Measurements from ENCODE around the gene INPP5J. TPM values are rescaled to one million over a fixed set of nuclear protein-coding genes. Genes with fewer than 3 reads are reported as not detected.
A peak's percentile ranks its signal among the peaks of the same experiment; 100 is the strongest.
"Not testable (repeated sequence)": the region's sequence is repeated elsewhere in the genome, so short reads cannot be mapped to it uniquely, and the experiment has no call there.

Gene INPP5J
- total RNA-seq, 1 experiment from 2014 or later, result 4.6 TPM

DNA sequence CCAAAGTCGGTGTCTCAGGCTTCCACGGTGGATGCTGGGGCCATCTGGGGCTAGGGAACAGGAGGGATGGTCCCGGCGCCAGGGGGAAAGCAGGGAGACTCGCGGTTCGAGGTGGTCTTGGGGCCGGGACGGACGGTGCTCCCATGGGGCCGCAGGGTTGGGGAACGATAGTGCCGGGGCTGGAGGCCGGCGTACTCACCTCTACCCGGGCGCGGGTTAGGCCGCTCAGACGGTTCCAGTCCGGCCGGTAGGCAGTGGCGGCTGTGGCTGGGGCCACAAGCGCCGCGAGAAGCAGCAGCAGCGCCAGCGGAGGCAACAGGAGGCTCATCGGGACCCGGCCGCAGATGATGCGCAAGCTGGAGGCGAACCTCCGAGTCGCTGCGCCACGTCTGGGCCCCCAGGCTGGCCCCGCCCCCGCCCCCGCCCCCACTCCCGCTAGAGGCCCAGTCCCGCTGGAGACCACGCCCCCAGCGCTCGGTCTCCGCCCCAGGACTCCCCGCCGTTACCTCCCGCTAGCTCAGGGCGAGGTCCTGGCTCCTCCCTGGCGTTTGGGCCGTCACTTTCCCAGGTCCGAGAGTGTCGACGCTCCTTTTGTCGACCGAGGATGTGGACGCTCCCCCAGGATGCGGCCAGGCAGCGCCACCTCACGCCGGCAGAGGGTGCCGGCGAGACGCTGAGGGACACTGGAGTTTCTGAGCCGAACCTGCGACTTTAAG is 15.4 kb upstream of the INPP5J start, which contains the start of gene SELENOM:
Gene SELENOM (minus strand): TSS at position 391 of the 716 bp plus-strand sequence. CDS start 63 bp downstream, at position 328.
- POLR2A ChIA-PET (ENCODE audit: low non-redundant PET), result no interaction called here
- TF ChIP-seq EZH2 (IDR thresholded peaks at IDR 0.05; ENCODE audit: borderline replicate concordance, low read depth, low read length, poor library complexity, severe bottlenecking) (no peak), CTCF (conservative IDR thresholded peaks at IDR 0.05; ENCODE audit: low read depth, low read length) (peak; percentile 98)
- Histone ChIP-seq H3K27me3 (replicated peaks; ENCODE audit: insufficient read depth, low read depth, low read length, poor library complexity) (no peaks in the 10 kb centered on the region), H3K27ac (ENCODE audit: low read depth, low read length, poor library complexity, severe bottlenecking) (peak within 1 kb of the TSS; percentile 14), H3K4me3 (ENCODE audit: low read depth, low read length, poor library complexity, severe bottlenecking) (peak within 1 kb of the TSS; percentile 57), H3K4me1 (ENCODE audit: insufficient read depth, low read length, poor library complexity, severe bottlenecking) (peaks cover 4% of the 10 kb centered on the region), H3K9me3 (ENCODE audit: low read depth, low read length, poor library complexity, severe bottlenecking) (no peaks in the 10 kb centered on the region), H3K36me3 (ENCODE audit: insufficient read depth, low read length, poor library complexity, severe bottlenecking) (no peaks in the 10 kb centered on the region)
- intact Hi-C loops (cut with micrococcal nuclease; ENCODE audit: unreplicated experiment), result loop anchor here (1.0 to 5.0 kb wide), 3 partner anchors 42 to 185 kb away; partner anchors contain the start of gene PIK3IP1
- DNase-seq (ENCODE audit: low spot score), result peak; percentile 94
- CTCF ChIA-PET, result interaction anchor here (0.6 to 1.9 kb wide), 9 partner anchors 13 to 325 kb away, joined by 3 to 8 read pairs (median 4); partner anchors contain the start of gene PLA2G3
- no TSS peak for BruUV-seq (replicated peaks)

GRCh38 chr22:31107894-31108218 is 14.9 kb upstream of the INPP5J start:
- POLR2A ChIA-PET (ENCODE audit: low non-redundant PET), result no interaction called here
- TF ChIP-seq EZH2 (IDR thresholded peaks at IDR 0.05; ENCODE audit: borderline replicate concordance, low read depth, low read length, poor library complexity, severe bottlenecking) (no peak), CTCF (conservative IDR thresholded peaks at IDR 0.05; ENCODE audit: low read depth, low read length) (no peak)

DNA sequence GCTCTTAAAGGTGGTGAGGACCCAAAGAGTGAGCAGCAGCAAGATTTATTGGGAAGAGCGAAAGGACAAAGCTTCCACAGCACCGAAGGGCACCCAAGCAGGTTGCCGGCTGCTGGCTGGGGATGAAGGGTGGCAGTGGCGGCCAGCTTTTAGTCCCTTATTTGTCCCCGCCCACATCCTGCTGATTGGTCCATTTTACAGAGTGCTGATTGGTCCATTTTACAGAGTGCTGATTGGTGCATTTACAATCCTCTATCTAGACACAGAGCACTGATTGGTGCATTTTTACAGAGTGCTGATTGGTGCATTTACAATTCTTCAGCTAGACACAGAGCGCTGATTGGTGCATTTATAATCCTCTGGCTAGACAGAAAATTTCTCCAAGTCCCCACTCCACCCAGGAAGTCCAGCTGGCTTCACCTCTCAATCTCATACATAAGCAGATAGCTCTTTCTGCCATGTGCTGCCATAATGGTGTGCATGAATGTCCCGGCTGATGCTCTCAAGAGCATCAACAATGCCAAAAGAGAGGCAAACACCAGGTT is 10.1 kb upstream of the INPP5J start:
- H3K27me3 ChIP-seq (replicated peaks; ENCODE audit: insufficient read depth, low read depth, low read length, poor library complexity); DNase-seq (ENCODE audit: low spot score); intact Hi-C loops (cut with micrococcal nuclease; ENCODE audit: unreplicated experiment); BruUV-seq (replicated peaks); H3K4me1 ChIP-seq (ENCODE audit: insufficient read depth, low read length, poor library complexity, severe bottlenecking); H3K4me3 ChIP-seq (ENCODE audit: low read depth, low read length, poor library complexity, severe bottlenecking); H3K36me3 ChIP-seq (ENCODE audit: insufficient read depth, low read length, poor library complexity, severe bottlenecking); CTCF ChIA-PET; H3K9me3 ChIP-seq (ENCODE audit: low read depth, low read length, poor library complexity, severe bottlenecking); POLR2A ChIA-PET (ENCODE audit: low non-redundant PET); H3K27ac ChIP-seq (ENCODE audit: low read depth, low read length, poor library complexity, severe bottlenecking): not testable (repeated sequence)

More at GRCh38 chr22:31107894-31108218, 14.9 kb upstream of the INPP5J start:
- H3K27ac ChIP-seq (ENCODE audit: low read depth, low read length, poor library complexity, severe bottlenecking), result peak overlapping the region; percentile 14
- H3K4me3 ChIP-seq (ENCODE audit: low read depth, low read length, poor library complexity, severe bottlenecking), result peak overlapping the region; percentile 57
- CTCF ChIA-PET, result interaction anchor here (0.7 to 1.9 kb wide), 5 partner anchors 14 to 163 kb away, joined by 3 to 8 read pairs (median 5); no protein-coding TSS in a partner anchor
- no peak for DNase-seq (ENCODE audit: low spot score)
- no peaks in the 10 kb centered on the region for H3K9me3 ChIP-seq (ENCODE audit: low read depth, low read length, poor library complexity, severe bottlenecking)
- no TSS peak for BruUV-seq (replicated peaks)
- H3K4me1 ChIP-seq (ENCODE audit: insufficient read depth, low read length, poor library complexity, severe bottlenecking), result peaks cover 4% of the 10 kb centered on the region
- no peaks in the 10 kb centered on the region for H3K36me3 ChIP-seq (ENCODE audit: insufficient read depth, low read length, poor library complexity, severe bottlenecking)
- H3K27me3 ChIP-seq (replicated peaks; ENCODE audit: insufficient read depth, low read depth, low read length, poor library complexity), result no peaks in the 10 kb centered on the region
- intact Hi-C loops (cut with micrococcal nuclease; ENCODE audit: unreplicated experiment), result loop anchor here (1.0 to 5.0 kb wide), 3 partner anchors 41 to 184 kb away; partner anchors contain the start of gene PIK3IP1

Data from A673 (cell line).